T-helper 1 cell (primary cell): Measurements from ENCODE around the gene LRRC45.

ENCODE experiments used
- DNase-seq, 5 donors: peaks; one replicate each; pipeline ENCODE4 v3.0.0-alpha.2; 2012 to 2020

LRRC45 gene

GRCh38 chr17:82065193-82065637, 42.1 kb downstream of the LRRC45 start:
- peak in 2 of 5 donors; percentile 17 to 21 for DNase-seq

- peak; percentile 47 to 76 (median 60) for DNase-seq
These were observed 42.7 kb downstream of the LRRC45 start, which contains the start of gene DUS1L for GRCh38 chr17:82065638-82066303. Gene DUS1L, minus strand, starts transcription at chr17:82065804. Its CDS starts 745 bp downstream, at chr17:82065059.

- no peak for DNase-seq
These were observed 47.5 kb downstream of the LRRC45 start for GRCh38 chr17:82070611-82071010.

- DNase-seq, result no peak
These were observed 49.7 kb downstream of the LRRC45 start for GRCh38 chr17:82072827-82073226.

- DNase-seq, result no peak
These were observed 50.3 kb downstream of the LRRC45 start for GRCh38 chr17:82073446-82073845.

GRCh38 chr17:82076018-82076784, 53.1 kb downstream of the LRRC45 start:
- no peak for DNase-seq

- DNase-seq, result no peak
These were observed 53.9 kb downstream of the LRRC45 start for GRCh38 chr17:82076785-82077591.

GRCh38 chr17:82077617-82078358, 54.7 kb downstream of the LRRC45 start:
- no peak for DNase-seq

- no peak for DNase-seq
These were observed 55.3 kb downstream of the LRRC45 start for GRCh38 chr17:82078433-82078832.

- DNase-seq, result no peak
These were observed 56.0 kb downstream of the LRRC45 start for GRCh38 chr17:82079001-82079677.

- no peak for DNase-seq
These were observed 57.1 kb downstream of the LRRC45 start for GRCh38 chr17:82080048-82080788.
